ENCODE data around the gene ANK3.

ANK3 gene

DNA sequence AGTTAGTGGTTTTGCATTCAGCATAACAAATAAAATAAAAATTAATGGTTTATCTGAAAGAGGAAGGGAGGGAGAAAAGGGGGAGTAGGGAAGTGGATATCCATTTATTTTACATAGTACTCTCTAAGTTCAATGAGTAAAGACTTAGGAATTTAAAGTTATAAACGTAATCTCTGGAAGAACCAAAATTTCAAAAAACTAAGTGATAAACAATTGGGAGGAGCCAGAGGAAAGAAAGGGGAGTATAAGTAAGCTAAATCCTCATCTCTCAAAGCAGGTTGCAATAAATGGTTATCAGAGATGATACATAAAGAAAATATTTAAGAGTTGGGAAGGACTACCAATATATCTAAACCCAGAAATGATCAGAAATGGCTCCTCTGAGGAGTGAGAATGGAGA is 46.4 kb downstream of the ANK3 start:
- no peak overlapping the region for H4K91ac ChIP-seq (ENCODE audit: low read depth, low read length)
- no peak overlapping the region for H2AK5ac ChIP-seq (ENCODE audit: low read length)
- no peak for DNase-seq
- no peak overlapping the region for H3K23ac ChIP-seq (ENCODE audit: low read length)
- H3K9ac ChIP-seq (ENCODE audit: low read length), result no peak overlapping the region
- no peak overlapping the region for H3K27ac ChIP-seq (ENCODE audit: low read depth, low read length)
- no peak overlapping the region for H2BK120ac ChIP-seq (ENCODE audit: insufficient read depth, low read length, poor library complexity)
- no peak overlapping the region for H3K4me2 ChIP-seq (ENCODE audit: low read length)
- H2BK5ac ChIP-seq (ENCODE audit: low read depth, low read length, poor library complexity), result no peak overlapping the region
- no peak overlapping the region for H3K18ac ChIP-seq (ENCODE audit: low read length)
- H4K12ac ChIP-seq (ENCODE audit: low read depth, low read length), result no peak overlapping the region
- no peaks in the 10 kb centered on the region for H3K36me3 ChIP-seq (ENCODE audit: control insufficient read depth in 1 of 2, insufficient read depth in 2 of 2, low read length in 2 of 2)
- H3K4me1 ChIP-seq (ENCODE audit: control insufficient read depth in 1 of 2, insufficient read depth in 2 of 2, low read length in 2 of 2), result no peaks in the 10 kb centered on the region
- H3K27me3 ChIP-seq (ENCODE audit: insufficient read depth, low read length), result no peaks in the 10 kb centered on the region
- no peak overlapping the region for H2AFZ ChIP-seq (ENCODE audit: insufficient read depth, low read length, poor library complexity)
- no peak overlapping the region for H2BK12ac ChIP-seq (ENCODE audit: low read length)
- no peak overlapping the region for H3K14ac ChIP-seq (ENCODE audit: low read length)
- H3K4me3 ChIP-seq (ENCODE audit: low read depth, low read length), result no peak overlapping the region
- H4K8ac ChIP-seq (ENCODE audit: low read depth, low read length), result no peak overlapping the region
- WGBS (ENCODE audit: extremely low coverage, insufficient coverage, insufficient read length), result no CpG with 5 or more reads among the region's 1 CpG
- no peaks in the 10 kb centered on the region for H3K79me2 ChIP-seq (ENCODE audit: control insufficient read depth, insufficient read depth, low read length, poor library complexity)
- H3K9me3 ChIP-seq (ENCODE audit: insufficient read depth, low read depth, low read length), result no peaks in the 10 kb centered on the region
- H3K4ac ChIP-seq (ENCODE audit: low read depth, low read length), result no peak overlapping the region
- no peaks in the 10 kb centered on the region for H3K79me1 ChIP-seq (ENCODE audit: low read length)

DNA sequence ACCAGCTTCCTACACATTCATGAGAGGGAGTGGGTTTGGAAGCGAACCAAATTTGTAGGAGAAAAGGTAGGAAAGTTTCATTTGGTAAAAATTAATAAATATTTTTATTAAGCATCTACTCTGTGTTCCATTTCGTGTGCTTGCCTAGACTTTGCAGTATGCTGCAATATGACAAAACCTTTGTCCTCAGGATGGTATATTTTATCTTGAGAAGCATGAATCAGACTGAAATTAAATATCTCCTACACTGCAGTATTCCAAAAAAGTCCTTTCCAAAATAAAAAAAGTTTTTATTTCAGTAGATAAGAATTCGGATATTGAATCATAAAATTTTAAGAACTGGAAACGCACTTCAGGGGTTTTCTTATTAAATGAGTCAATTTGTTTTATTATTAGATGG is 47.7 kb downstream of the ANK3 start:
- Histone ChIP-seq H4K91ac (ENCODE audit: low read depth, low read length) (no peak overlapping the region), H2BK5ac (ENCODE audit: low read depth, low read length, poor library complexity) (no peak overlapping the region), H3K4me1 (ENCODE audit: control insufficient read depth in 1 of 2, insufficient read depth in 2 of 2, low read length in 2 of 2) (no peaks in the 10 kb centered on the region), H2BK120ac (ENCODE audit: insufficient read depth, low read length, poor library complexity) (no peak overlapping the region), H3K27me3 (ENCODE audit: insufficient read depth, low read length) (no peaks in the 10 kb centered on the region), H2AFZ (ENCODE audit: insufficient read depth, low read length, poor library complexity) (no peak overlapping the region), H4K12ac (ENCODE audit: low read depth, low read length) (no peak overlapping the region), H3K23ac (ENCODE audit: low read length) (no peak overlapping the region), H3K9ac (ENCODE audit: low read length) (no peak overlapping the region), H3K4me3 (ENCODE audit: low read depth, low read length) (no peak overlapping the region), H3K27ac (ENCODE audit: low read depth, low read length) (no peak overlapping the region), H3K4me2 (ENCODE audit: low read length) (no peak overlapping the region), H2AK5ac (ENCODE audit: low read length) (no peak overlapping the region), H3K18ac (ENCODE audit: low read length) (no peak overlapping the region), H4K8ac (ENCODE audit: low read depth, low read length) (no peak overlapping the region), H3K4ac (ENCODE audit: low read depth, low read length) (no peak overlapping the region), H2BK12ac (ENCODE audit: low read length) (no peak overlapping the region), H3K36me3 (ENCODE audit: control insufficient read depth in 1 of 2, insufficient read depth in 2 of 2, low read length in 2 of 2) (no peaks in the 10 kb centered on the region), H3K79me2 (ENCODE audit: control insufficient read depth, insufficient read depth, low read length, poor library complexity) (no peaks in the 10 kb centered on the region), H3K14ac (ENCODE audit: low read length) (no peak overlapping the region), H3K79me1 (ENCODE audit: low read length) (no peaks in the 10 kb centered on the region), H3K9me3 (ENCODE audit: insufficient read depth, low read depth, low read length) (no peaks in the 10 kb centered on the region)
- WGBS (ENCODE audit: extremely low coverage, insufficient coverage, insufficient read length), result no CpG with 5 or more reads among the region's 4 CpGs
- DNase-seq, result no peak

DNA sequence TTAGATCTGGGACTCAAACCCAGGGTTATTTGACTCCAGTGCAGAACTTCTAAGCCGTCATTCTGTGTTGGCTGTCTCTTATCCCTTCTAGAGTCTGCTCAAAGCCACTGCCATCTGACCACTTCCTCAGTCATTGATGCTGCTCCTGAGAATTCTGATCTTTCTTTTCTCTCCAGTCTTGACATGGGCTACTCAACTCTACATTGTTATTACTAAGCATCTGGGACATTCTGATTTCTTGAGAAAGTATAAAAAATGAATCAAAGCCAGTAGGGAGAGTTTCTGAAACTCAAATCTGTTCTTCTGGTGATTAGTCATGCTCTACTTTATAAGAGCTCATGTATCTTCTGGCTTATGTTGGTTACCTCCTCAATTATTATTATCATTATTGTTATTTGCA is 48.7 kb downstream of the ANK3 start:
- Histone ChIP-seq H3K9ac (ENCODE audit: low read length) (no peak overlapping the region), H3K4me3 (ENCODE audit: low read depth, low read length) (no peak overlapping the region), H3K27me3 (ENCODE audit: insufficient read depth, low read length) (no peaks in the 10 kb centered on the region), H4K8ac (ENCODE audit: low read depth, low read length) (no peak overlapping the region), H3K4me2 (ENCODE audit: low read length) (no peak overlapping the region), H3K14ac (ENCODE audit: low read length) (no peak overlapping the region), H2BK120ac (ENCODE audit: insufficient read depth, low read length, poor library complexity) (no peak overlapping the region), H3K79me1 (ENCODE audit: low read length) (no peaks in the 10 kb centered on the region), H3K4me1 (ENCODE audit: control insufficient read depth in 1 of 2, insufficient read depth in 2 of 2, low read length in 2 of 2) (no peaks in the 10 kb centered on the region), H3K23ac (ENCODE audit: low read length) (no peak overlapping the region), H2AK5ac (ENCODE audit: low read length) (no peak overlapping the region), H3K18ac (ENCODE audit: low read length) (no peak overlapping the region), H3K36me3 (ENCODE audit: control insufficient read depth in 1 of 2, insufficient read depth in 2 of 2, low read length in 2 of 2) (no peaks in the 10 kb centered on the region), H3K27ac (ENCODE audit: low read depth, low read length) (no peak overlapping the region), H3K79me2 (ENCODE audit: control insufficient read depth, insufficient read depth, low read length, poor library complexity) (no peaks in the 10 kb centered on the region), H4K91ac (ENCODE audit: low read depth, low read length) (no peak overlapping the region), H2BK5ac (ENCODE audit: low read depth, low read length, poor library complexity) (no peak overlapping the region), H3K9me3 (ENCODE audit: insufficient read depth, low read depth, low read length) (no peaks in the 10 kb centered on the region), H2AFZ (ENCODE audit: insufficient read depth, low read length, poor library complexity) (no peak overlapping the region), H4K12ac (ENCODE audit: low read depth, low read length) (no peak overlapping the region), H2BK12ac (ENCODE audit: low read length) (no peak overlapping the region), H3K4ac (ENCODE audit: low read depth, low read length) (no peak overlapping the region)
- no CpG with 5 or more reads among the region's 1 CpG for WGBS (ENCODE audit: extremely low coverage, insufficient coverage, insufficient read length)
- no peak for DNase-seq

DNA sequence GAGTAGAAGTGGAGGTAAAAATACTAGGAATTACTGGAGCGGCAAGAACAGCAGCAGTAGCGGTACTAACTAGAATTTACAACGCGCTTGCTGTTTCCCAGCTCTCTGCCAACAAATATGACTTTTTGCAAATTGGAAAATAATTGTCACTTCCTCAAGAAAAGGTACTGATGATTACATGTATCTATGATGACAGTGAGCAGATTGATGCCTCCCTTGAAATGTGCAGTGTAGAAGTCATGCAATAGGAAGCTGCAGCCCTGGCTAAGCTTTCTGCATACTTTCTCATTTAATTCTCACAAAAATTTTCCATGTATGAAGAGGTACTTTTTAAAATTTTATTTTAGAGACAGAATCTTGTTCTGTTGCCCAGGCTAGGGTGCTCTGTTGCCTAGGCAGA is 49.9 kb downstream of the ANK3 start:
- no peak for DNase-seq
- H3K36me3 ChIP-seq (ENCODE audit: control insufficient read depth in 1 of 2, insufficient read depth in 2 of 2, low read length in 2 of 2), result no peaks in the 10 kb centered on the region
- H3K27ac ChIP-seq (ENCODE audit: low read depth, low read length), result no peak overlapping the region
- H3K9ac ChIP-seq (ENCODE audit: low read length), result no peak overlapping the region
- H2AFZ ChIP-seq (ENCODE audit: insufficient read depth, low read length, poor library complexity), result no peak overlapping the region
- WGBS (ENCODE audit: extremely low coverage, insufficient coverage, insufficient read length), result no CpG with 5 or more reads among the region's 4 CpGs
- H2BK12ac ChIP-seq (ENCODE audit: low read length), result no peak overlapping the region
- H3K4ac ChIP-seq (ENCODE audit: low read depth, low read length), result no peak overlapping the region
- no peak overlapping the region for H3K4me2 ChIP-seq (ENCODE audit: low read length)
- no peak overlapping the region for H4K8ac ChIP-seq (ENCODE audit: low read depth, low read length)
- no peaks in the 10 kb centered on the region for H3K9me3 ChIP-seq (ENCODE audit: insufficient read depth, low read depth, low read length)
- H3K18ac ChIP-seq (ENCODE audit: low read length), result no peak overlapping the region
- no peaks in the 10 kb centered on the region for H3K4me1 ChIP-seq (ENCODE audit: control insufficient read depth in 1 of 2, insufficient read depth in 2 of 2, low read length in 2 of 2)
- H2AK5ac ChIP-seq (ENCODE audit: low read length), result no peak overlapping the region
- H4K91ac ChIP-seq (ENCODE audit: low read depth, low read length), result no peak overlapping the region
- no peaks in the 10 kb centered on the region for H3K79me1 ChIP-seq (ENCODE audit: low read length)
- H3K79me2 ChIP-seq (ENCODE audit: control insufficient read depth, insufficient read depth, low read length, poor library complexity), result no peaks in the 10 kb centered on the region
- no peak overlapping the region for H3K23ac ChIP-seq (ENCODE audit: low read length)
- H2BK5ac ChIP-seq (ENCODE audit: low read depth, low read length, poor library complexity), result no peak overlapping the region
- H4K12ac ChIP-seq (ENCODE audit: low read depth, low read length), result no peak overlapping the region
- H3K14ac ChIP-seq (ENCODE audit: low read length), result no peak overlapping the region
- H3K4me3 ChIP-seq (ENCODE audit: low read depth, low read length), result no peak overlapping the region
- no peak overlapping the region for H2BK120ac ChIP-seq (ENCODE audit: insufficient read depth, low read length, poor library complexity)
- no peaks in the 10 kb centered on the region for H3K27me3 ChIP-seq (ENCODE audit: insufficient read depth, low read length)

All from trophoblast cell (in vitro differentiated cells and primary cell).